ENCODE data around the gene TMEM236. TPM values are rescaled to one million over a fixed set of nuclear protein-coding genes. Genes with fewer than 3 reads are reported as not detected.

The TMEM236 gene
- total RNA-seq, 3 donors from 2014 or later, result 0.03 to 0.11 (median 0.05) TPM

- Mint-ChIP-seq H3K9me3 (no peaks in the 10 kb centered on the region), H3K36me3 (ENCODE audit: insufficient read depth) (no peaks in the 10 kb centered on the region), H3K27me3 (ENCODE audit: low read depth) (peaks cover 29% of the 10 kb centered on the region), H3K4me3 (no peak within 1 kb of the TSS), H3K4me1 (ENCODE audit: low read depth) (peaks cover 3% of the 10 kb centered on the region)
- DNase-seq (no peak), ATAC-seq (peak in 1 of 2 donors; percentile 25)
Measured at GRCh38 chr10:17808971-17809841, 57.2 kb downstream of the TMEM236 start, which contains the start of gene MRC1. Gene MRC1, plus strand, starts transcription at chr10:17809348. Its CDS starts 118 bp downstream, at chr10:17809466.

- Mint-ChIP-seq H3K4me3 (no peak overlapping the region), H3K36me3 (ENCODE audit: insufficient read depth) (no peaks in the 10 kb centered on the region), H3K4me1 (ENCODE audit: low read depth) (peaks cover 3% of the 10 kb centered on the region), H3K27me3 (ENCODE audit: low read depth) (peaks cover 31% of the 10 kb centered on the region), H3K9me3 (no peaks in the 10 kb centered on the region)
- no peak for ATAC-seq
- DNase-seq, result no peak
Measured at GRCh38 chr10:17811146-17811865, 59.3 kb downstream of the TMEM236 start.

DNA sequence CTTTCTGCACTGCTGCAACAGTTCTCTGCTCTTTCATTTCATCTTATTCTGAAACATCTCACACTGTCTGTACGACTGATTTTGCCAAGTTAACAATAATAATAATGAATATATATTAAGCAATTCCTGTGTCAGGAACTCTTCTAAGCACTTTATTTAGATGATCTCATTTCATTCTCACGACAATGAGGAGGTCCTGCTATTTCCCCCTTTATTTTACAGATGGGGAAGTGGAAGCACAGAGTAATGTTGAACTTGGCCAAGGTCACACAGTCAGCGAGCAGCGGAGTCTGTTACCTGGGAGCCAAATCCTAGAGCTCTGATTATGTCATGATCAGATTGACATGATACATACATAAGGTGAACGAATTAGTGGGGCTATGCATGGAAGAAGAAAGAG lies 63.0 kb downstream of the TMEM236 start:
- Mint-ChIP-seq H3K27me3 (ENCODE audit: low read depth) (peaks cover 27% of the 10 kb centered on the region), H3K36me3 (ENCODE audit: insufficient read depth) (no peaks in the 10 kb centered on the region), H3K4me3 (no peak overlapping the region), H3K9me3 (no peaks in the 10 kb centered on the region), H3K4me1 (ENCODE audit: low read depth) (no peaks in the 10 kb centered on the region)
- DNase-seq (no peak), ATAC-seq (no peak)

DNA sequence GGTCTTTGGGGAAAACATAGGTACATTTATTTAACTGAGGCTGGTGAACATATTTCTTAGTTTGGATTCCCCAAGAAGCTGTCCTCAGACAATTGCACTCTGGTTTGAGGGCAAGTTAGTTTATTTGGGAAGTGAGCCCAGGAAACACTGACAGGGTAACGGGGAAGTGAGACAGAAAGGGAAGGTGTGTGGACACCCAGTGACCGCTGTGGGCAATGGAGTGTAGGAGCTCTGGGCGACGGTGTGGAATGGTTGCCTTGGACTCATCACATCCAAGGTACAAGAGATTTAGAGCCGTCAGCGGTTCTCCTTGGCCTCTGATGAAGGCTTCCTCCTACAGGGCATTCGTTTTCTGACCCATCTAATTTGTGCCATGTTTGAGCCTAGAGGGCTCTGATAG lies 64.2 kb downstream of the TMEM236 start:
- DNase-seq, result no peak
- Mint-ChIP-seq H3K4me1 (ENCODE audit: low read depth) (no peaks in the 10 kb centered on the region), H3K9me3 (no peaks in the 10 kb centered on the region), H3K27me3 (ENCODE audit: low read depth) (peaks cover 17% of the 10 kb centered on the region), H3K36me3 (ENCODE audit: insufficient read depth) (no peaks in the 10 kb centered on the region), H3K4me3 (no peak overlapping the region)
- no peak for ATAC-seq

- Mint-ChIP-seq H3K4me3 (no peak overlapping the region), H3K4me1 (ENCODE audit: low read depth) (no peaks in the 10 kb centered on the region), H3K36me3 (ENCODE audit: insufficient read depth) (no peaks in the 10 kb centered on the region), H3K27me3 (ENCODE audit: low read depth) (peaks cover 9% of the 10 kb centered on the region), H3K9me3 (no peaks in the 10 kb centered on the region)
- no peak for DNase-seq
- ATAC-seq, result no peak
Measured at GRCh38 chr10:17817316-17817715, 65.3 kb downstream of the TMEM236 start.

DNA sequence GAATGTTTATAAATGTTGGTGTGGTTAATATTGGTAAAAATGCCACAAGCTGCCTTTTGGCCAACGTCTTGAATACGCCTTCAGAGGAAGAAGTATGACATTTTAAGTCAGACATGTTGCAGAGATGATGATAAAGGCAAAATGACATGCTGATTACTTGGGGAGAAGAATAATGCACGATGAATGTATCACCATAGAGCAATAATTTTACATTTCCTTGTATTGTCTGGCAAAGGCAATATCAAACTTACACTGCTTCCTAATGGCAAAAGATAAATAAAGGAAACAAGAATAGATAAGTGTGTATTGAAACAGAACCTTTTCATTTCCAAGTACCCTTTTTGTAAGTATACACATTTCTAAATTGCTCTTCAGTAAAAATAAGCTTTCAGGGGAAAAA lies 65.8 kb downstream of the TMEM236 start:
- Mint-ChIP-seq H3K9me3 (no peaks in the 10 kb centered on the region), H3K4me1 (ENCODE audit: low read depth) (no peaks in the 10 kb centered on the region), H3K4me3 (no peak overlapping the region), H3K36me3 (ENCODE audit: insufficient read depth) (no peaks in the 10 kb centered on the region), H3K27me3 (ENCODE audit: low read depth) (peaks cover 6% of the 10 kb centered on the region)
- no peak for DNase-seq
- no peak for ATAC-seq

- Mint-ChIP-seq H3K27me3 (ENCODE audit: low read depth) (peaks cover 4% of the 10 kb centered on the region), H3K36me3 (ENCODE audit: insufficient read depth) (no peaks in the 10 kb centered on the region), H3K4me3 (no peak overlapping the region), H3K9me3 (no peaks in the 10 kb centered on the region), H3K4me1 (ENCODE audit: low read depth) (no peaks in the 10 kb centered on the region)
- ATAC-seq (no peak), DNase-seq (no peak)
Measured at GRCh38 chr10:17819836-17820235, 67.8 kb downstream of the TMEM236 start.

DNA sequence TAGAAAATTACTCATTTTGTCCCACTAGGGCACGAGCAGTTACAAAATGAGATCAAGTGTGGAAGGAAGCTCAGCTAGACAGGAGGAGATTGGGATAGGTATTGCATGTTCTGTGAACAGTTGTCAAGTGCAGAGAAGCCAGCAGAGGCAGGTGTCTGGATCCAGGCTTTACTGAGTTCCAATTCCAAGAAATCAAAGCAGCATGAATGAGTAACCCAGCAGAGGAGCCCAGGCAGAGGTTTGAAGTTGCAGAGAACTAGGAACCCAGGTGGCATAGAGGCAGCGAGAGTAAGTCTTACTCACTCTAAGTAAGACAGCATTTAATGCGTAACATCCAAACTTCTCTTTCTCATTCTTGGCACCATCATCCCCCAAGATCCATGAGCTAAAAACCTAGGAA lies 68.9 kb downstream of the TMEM236 start:
- ATAC-seq, result no peak
- no peaks in the 10 kb centered on the region for H3K9me3 Mint-ChIP-seq
- H3K4me3 Mint-ChIP-seq, result no peak overlapping the region
- peaks cover 4% of the 10 kb centered on the region for H3K27me3 Mint-ChIP-seq (ENCODE audit: low read depth)
- H3K36me3 Mint-ChIP-seq (ENCODE audit: insufficient read depth), result no peaks in the 10 kb centered on the region
- no peak for DNase-seq
- H3K4me1 Mint-ChIP-seq (ENCODE audit: low read depth), result no peaks in the 10 kb centered on the region

GRCh38 chr10:17821893-17822292 lies 69.9 kb downstream of the TMEM236 start:
- no peaks in the 10 kb centered on the region for H3K9me3 Mint-ChIP-seq
- H3K36me3 Mint-ChIP-seq (ENCODE audit: insufficient read depth), result no peaks in the 10 kb centered on the region
- peaks cover 4% of the 10 kb centered on the region for H3K27me3 Mint-ChIP-seq (ENCODE audit: low read depth)
- H3K4me1 Mint-ChIP-seq (ENCODE audit: low read depth), result no peaks in the 10 kb centered on the region
- DNase-seq, result no peak
- no peak overlapping the region for H3K4me3 Mint-ChIP-seq
- ATAC-seq, result no peak

DNA sequence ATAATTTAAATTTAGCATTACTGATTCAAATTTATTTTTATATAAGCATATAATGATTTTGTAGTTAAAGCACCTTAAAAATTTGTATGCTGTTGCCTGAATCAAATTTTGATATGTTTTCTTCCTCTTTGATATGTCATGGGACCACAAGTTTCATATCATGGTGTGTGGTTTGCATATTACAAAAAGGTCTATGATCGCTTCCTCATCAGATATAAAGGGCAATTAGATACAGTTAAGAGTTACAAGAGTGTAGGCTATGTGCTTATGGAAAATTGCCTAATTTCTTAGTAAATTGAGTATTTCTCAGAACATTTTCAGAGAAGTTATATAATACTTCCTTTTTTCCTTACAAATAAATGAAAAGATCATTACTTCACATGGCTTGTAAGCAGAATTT lies 79.3 kb downstream of the TMEM236 start:
- Mint-ChIP-seq H3K4me1 (ENCODE audit: low read depth) (no peaks in the 10 kb centered on the region), H3K27me3 (ENCODE audit: low read depth) (peaks cover 6% of the 10 kb centered on the region)
- no peak for DNase-seq

GRCh38 chr10:17831896-17832295 lies 79.9 kb downstream of the TMEM236 start:
- Mint-ChIP-seq H3K27me3 (ENCODE audit: low read depth) (peaks cover 8% of the 10 kb centered on the region), H3K4me3 (no peak overlapping the region), H3K9me3 (no peaks in the 10 kb centered on the region), H3K36me3 (ENCODE audit: insufficient read depth) (no peaks in the 10 kb centered on the region), H3K4me1 (ENCODE audit: low read depth) (no peaks in the 10 kb centered on the region)
- ATAC-seq (no peak), DNase-seq (no peak)

More for the DNA sequence above, 79.3 kb downstream of the TMEM236 start:
- no peak for ATAC-seq
- no peak overlapping the region for H3K4me3 Mint-ChIP-seq
- H3K9me3 Mint-ChIP-seq, result no peaks in the 10 kb centered on the region
- H3K36me3 Mint-ChIP-seq (ENCODE audit: insufficient read depth), result no peaks in the 10 kb centered on the region

DNA sequence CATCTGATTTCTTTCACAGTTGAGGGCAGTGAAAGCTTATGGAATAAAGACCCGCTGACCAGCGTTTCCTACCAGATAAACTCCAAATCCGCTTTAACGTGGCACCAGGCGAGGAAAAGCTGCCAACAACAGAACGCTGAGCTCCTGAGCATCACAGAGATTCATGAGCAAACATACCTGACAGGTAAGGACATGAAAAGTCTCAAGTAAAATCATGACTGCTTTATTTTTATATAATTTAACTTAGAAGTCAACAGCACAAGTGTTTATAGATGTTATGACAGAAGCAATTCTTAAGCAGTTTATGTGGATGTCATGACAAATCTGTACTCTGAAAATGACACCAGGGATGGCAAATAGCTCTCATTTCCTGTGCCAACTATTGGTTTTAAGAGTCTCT lies 81.7 kb downstream of the TMEM236 start:
- ATAC-seq (no peak), DNase-seq (no peak)
- Mint-ChIP-seq H3K27me3 (ENCODE audit: low read depth) (peaks cover 15% of the 10 kb centered on the region), H3K9me3 (no peaks in the 10 kb centered on the region), H3K36me3 (ENCODE audit: insufficient read depth) (no peaks in the 10 kb centered on the region), H3K4me1 (ENCODE audit: low read depth) (no peaks in the 10 kb centered on the region), H3K4me3 (no peak overlapping the region)

- Mint-ChIP-seq H3K4me3 (no peak overlapping the region), H3K4me1 (ENCODE audit: low read depth) (no peaks in the 10 kb centered on the region), H3K36me3 (ENCODE audit: insufficient read depth) (no peaks in the 10 kb centered on the region), H3K9me3 (no peaks in the 10 kb centered on the region), H3K27me3 (ENCODE audit: low read depth) (peaks cover 18% of the 10 kb centered on the region)
- ATAC-seq (no peak), DNase-seq (no peak)
Measured at GRCh38 chr10:17835688-17836087, 83.7 kb downstream of the TMEM236 start.

- Mint-ChIP-seq H3K4me3 (no peak overlapping the region), H3K27me3 (ENCODE audit: low read depth) (peaks cover 19% of the 10 kb centered on the region), H3K9me3 (no peaks in the 10 kb centered on the region), H3K36me3 (ENCODE audit: insufficient read depth) (no peaks in the 10 kb centered on the region), H3K4me1 (ENCODE audit: low read depth) (no peaks in the 10 kb centered on the region)
- no peak for DNase-seq
- ATAC-seq, result no peak
Measured at GRCh38 chr10:17836942-17837341, 84.9 kb downstream of the TMEM236 start.
